NOMO-1 (cell line): ENCODE data around the gene DDT.
"Not testable (repeated sequence)": the region's sequence is repeated elsewhere in the genome, so short reads cannot be mapped to it uniquely, and the experiment has no call there.

Experiments
- DNase-seq, 2 experiments: peaks; one replicate each; lab custom pipeline; 2025; ENCODE audit not compliant: unreplicated experiment in 2 of 2; lab: John Stamatoyannopoulos, UW

The DDT gene

GRCh38 chr22:23993080-23993479 is 18.8 kb upstream of the DDT start:
- DNase-seq = not testable (repeated sequence)

- DNase-seq = not testable (repeated sequence)
Observed at GRCh38 chr22:23989583-23990244, 15.5 kb upstream of the DDT start.

DNA sequence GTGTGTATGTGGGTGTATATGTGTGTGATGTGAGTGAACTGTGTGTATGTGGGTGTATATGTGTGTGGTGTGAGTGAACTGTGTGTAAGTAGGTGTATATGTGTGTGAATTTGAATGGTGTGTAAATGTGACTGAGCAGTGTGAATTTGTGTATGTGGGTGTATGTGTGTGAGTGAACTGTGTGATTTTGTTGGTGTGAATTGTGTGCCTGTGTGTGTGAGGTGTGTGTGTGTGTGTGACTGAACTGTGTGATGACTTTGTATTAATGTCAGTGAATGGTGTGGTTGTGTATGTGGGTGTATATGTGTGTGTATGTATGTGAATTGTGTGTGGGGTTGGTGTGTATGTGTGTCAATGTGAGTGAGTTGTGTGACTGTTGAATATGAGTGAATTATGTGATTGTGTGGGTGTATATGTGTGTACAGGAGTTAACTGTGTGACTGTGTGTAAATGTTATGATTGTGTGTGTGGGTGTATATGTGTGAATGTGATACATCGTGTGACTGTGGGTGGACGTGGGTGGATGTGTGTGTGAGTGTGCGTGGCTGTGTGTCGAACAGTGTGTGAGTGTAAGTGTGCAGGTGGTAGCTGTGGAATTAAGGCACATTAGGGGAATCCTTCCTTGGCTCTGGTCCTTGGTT is 12.4 kb upstream of the DDT start:
- not testable (repeated sequence) for DNase-seq

- not testable (repeated sequence) for DNase-seq
Observed at GRCh38 chr22:23986089-23986488, 11.8 kb upstream of the DDT start.

DNA sequence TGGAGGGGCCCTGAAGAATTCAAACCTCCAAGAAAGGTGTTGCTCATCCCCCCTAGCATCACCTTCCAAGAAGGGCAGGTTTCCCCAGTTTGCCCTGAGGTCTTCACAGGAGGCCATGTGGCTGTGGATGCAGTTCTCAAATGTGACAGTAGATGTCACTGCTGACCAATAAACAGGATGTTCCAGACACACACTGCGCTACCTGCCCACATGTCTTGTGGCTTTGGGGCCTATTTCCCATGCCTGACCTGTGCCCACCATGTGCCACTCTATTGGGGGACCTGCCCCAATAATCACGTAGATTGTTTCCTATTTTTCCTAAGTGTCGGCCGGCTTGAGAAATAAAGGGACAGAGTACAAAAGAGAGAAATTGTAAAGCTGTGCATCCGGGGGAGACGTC is 10.2 kb upstream of the DDT start:
- peak; percentile 3 to 50 for DNase-seq

DNA sequence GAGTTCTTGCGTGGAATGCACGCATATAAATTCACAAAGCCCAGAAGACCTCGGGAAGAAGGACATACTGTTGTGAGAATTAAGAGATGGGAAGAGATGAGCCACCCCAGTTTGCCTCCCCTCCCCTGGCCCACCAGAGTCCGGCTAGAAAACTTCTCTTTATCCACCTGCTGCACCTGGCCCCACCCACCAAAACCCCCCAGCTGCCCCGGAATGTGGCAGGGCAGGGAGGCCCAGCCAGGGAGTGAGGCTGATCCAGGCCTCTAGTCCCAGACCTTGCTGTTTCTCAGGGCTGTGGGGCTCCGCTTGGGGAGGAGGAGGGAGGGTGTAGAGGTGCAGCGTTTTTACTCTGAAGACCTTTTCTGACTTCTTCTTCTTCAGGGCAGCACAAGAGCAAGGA is 6.3 kb upstream of the DDT start:
- DNase-seq = not testable (repeated sequence)

- not testable (repeated sequence) for DNase-seq
Observed at GRCh38 chr22:23979557-23980240, 5.5 kb upstream of the DDT start, which contains the start of gene GSTT2. TSS of gene GSTT2 (plus strand) at chr22:23980134.

DNA sequence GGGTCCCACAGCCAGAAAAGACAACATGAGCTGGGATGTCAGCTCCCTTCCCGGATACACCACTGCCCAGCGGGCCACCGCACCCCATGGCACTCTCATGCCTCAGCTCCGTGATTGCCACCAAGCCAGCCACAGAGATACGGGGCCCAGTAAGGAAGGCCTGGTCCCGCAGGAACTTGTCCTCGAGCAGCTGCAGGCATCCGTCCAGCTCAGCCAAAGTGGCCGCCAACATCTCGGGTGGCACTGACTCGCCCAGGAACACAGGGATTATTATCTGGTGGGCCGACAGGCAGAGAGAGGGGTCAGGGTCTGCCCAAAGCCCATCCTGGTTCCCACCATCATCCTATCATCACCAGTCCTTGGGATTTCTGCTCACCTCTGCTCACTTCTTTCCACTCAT is 3.1 kb upstream of the DDT start:
- DNase-seq = not testable (repeated sequence)

DNA sequence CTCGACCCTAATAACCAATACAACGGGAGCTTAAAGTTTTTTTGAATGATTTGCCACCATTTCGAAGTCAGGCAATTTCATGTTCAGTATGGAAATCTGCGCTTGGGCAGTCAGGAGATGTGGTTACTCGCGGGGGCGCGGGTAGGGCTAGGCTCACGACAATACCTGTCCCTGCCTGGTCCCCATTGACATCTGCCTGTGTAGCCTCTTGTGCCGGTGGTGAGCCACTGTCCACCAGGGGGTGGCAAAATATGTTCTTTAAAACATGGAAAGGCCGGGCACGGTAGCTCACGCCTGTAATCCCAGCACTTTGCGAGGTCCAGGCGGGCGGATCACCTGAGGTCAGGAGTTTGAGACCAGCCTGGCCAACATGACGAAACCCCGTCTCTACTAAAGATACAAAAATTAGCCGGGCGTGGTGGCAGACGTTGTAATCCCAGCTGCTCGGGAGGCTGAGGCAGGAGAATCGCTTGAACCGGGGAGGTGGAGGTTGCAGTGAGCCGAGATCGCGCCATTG is 653 bp upstream of the DDT start:
- DNase-seq = not testable (repeated sequence)

GRCh38 chr22:23971927-23972326 is 2.3 kb downstream of the DDT start:
- not testable (repeated sequence) for DNase-seq

DNA sequence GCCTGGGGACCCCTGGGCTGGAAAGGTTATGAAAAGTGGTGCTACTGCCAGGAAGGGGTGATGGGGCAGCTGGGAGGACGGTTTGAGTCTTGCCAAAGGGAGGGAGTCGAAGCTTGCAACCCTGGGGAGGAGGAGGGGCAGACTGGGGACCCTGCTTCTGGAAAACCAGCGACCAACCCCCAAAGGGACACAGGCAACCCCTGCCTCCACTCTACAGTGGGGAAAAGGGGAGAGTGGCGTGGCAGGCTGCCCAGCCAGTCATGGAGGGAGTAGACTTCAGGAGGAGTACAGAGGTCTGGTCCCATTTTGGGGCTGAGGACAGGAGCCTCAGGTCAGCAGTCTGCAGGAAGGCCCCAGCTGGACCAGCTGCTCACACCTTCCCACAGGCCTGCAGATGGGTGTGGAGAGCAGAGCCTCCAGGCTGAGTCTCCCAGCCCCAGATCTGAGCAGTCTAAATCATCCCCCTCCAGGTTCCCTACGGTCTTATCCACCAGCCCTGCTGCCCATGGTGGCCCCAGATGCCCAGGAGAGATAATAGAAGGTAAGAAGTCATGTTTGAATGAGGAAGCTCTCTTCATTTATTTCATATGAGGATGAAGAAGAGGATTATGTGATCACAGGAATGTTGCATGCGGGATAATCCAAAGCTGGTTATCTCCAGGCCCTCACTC is 3.3 kb downstream of the DDT start:
- DNase-seq = no peak

DNA sequence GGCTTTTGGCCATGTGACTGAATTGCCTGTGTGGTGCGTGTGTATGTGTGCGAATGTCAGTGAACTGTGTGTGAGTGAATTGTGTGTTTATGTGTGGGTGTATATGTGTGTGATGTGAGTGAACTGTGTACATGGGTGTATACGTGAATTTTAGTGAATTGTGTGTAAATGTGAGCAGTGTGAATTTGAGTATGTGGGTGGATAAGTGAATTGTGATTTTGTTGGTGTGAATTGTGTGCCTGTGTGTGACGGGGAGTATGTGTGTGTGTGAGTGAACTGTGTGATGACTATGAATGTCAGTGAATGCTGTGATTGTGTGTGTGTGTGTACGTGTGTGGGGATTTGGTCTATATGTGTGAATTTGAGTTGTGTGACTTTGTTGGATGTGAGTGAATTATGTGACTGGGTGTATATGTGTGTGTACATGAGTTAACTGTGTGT is 4.0 kb downstream of the DDT start:
- no peak for DNase-seq

- no peak for DNase-seq
Observed at GRCh38 chr22:23969071-23969470, 5.2 kb downstream of the DDT start.

GRCh38 chr22:23966568-23966967 is 7.7 kb downstream of the DDT start, which contains the start of gene DDTL:
TSS of gene DDTL (plus strand) at chr22:23966888. CDS start at chr22:23966915, 27 bp downstream.
- not testable (repeated sequence) for DNase-seq

- DNase-seq = not testable (repeated sequence)
Observed at GRCh38 chr22:23966094-23966493, 8.1 kb downstream of the DDT start.

DNA sequence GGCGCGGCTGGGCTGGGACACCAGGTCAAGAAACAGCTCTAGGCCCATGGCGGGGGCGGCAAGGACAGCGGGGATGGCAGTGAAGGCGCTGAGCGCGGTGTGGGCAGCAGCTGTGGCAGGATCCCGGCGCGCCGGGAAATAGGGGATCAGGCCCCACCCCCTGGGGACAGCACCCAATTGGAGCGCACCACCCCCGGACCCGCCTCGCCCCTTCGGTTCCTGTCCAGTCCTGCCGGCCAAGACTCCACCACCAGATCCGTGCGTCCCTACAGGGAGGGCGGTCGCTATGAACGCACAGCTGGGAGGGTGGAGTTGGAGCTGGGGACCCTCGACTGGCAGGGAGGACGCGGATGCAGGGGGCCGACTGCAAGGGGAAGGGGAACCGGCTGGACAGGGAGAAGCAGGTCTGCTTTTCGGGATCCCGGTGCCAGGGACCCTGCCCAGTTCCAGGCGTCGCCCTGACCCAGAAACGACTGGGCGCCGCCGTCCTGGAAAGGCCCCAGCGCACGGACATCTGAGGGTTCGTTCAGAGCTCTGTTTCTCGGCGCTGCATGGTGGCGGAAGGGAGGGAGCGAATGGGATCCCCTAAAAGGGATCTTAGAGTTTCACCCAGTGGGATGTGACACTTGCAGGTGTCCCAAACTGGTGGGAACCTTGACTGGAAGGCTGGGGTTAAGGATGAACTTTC is 13.0 kb downstream of the DDT start, which contains the start of gene GSTT2B:
TSS of gene GSTT2B (minus strand) at position 112 of the 688 bp plus-strand sequence. CDS start at position 48, 64 bp downstream.
- DNase-seq = not testable (repeated sequence)

GRCh38 chr22:23956301-23956900 is 17.8 kb downstream of the DDT start:
- DNase-seq = peak in 1 of 2 experiments; percentile 6

DNA sequence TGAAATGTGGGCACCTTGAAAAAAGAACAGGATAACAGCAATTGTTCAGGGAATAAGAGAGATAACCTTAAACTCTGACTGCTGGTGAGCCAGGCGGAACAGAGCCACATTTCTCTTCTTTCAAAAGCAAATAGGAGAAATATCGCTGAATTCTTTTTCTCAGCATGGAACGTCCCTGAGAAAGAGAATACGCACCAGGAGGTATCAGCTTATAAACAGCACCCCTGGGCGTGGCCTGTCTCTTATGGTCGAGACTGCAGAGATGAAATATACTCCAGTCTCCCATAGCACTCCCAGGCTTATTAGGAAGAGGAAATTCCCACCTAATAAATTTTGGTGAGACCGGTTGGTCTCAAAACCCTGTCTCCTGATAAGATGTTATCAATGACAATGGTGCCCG is 18.4 kb downstream of the DDT start:
- not testable (repeated sequence) for DNase-seq

DNA sequence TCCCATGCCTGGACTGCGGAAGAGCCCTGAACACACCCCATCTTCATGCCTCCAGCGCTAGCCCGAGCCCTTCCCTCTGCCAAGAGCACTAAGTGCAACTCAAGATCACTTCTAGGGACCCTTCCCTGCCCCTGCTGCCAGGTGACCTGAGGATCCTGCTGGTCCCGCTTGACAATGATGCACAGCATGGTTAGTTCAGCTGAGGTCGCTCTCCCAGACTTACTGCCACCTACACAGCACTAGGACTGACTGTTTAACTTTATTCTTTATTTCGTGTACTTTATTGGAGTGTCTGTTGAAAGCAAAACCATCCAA is 19.3 kb downstream of the DDT start:
- not testable (repeated sequence) for DNase-seq
